CD8-positive, alpha-beta memory T cell (primary cell): ENCODE measurements around the gene TRRAP. TPM values are rescaled to one million over a fixed set of nuclear protein-coding genes. Genes with fewer than 3 reads are reported as not detected.

ENCODE experiments used
- CTCF ChIA-PET: fragments of 350-600 bp; sonication (Branson Sonifier 250); formaldehyde crosslinking; loops from one replicate; lab custom pipeline; 2021; ENCODE audit warnings: antibody characterized with exemption; lab: Charles Lee
- POLR2A ChIA-PET: fragments of 350-600 bp; sonication (Branson Sonifier 250); formaldehyde crosslinking; loops from one replicate; lab custom pipeline; 2021; ENCODE audit warnings: antibody characterized with exemption; lab: Charles Lee
- DNase-seq, 5 donors: peaks; one replicate each; pipeline versions ENCODE4 v3.0.0 to v3.0.0-alpha.2; 2020 to 2022; ENCODE audit warnings: mixed read lengths in 1 of 5
- H3K27ac ChIP-seq: one replicate; pipeline ENCODE4 v1.7.0; 2013; ENCODE audit warnings: low read depth, mild to moderate bottlenecking, low read length, moderate library complexity
- H3K27me3 ChIP-seq: 2 replicates; pipeline ENCODE4 v1.7.0; 2013; ENCODE audit warnings: low read length, mild to moderate bottlenecking; ENCODE audit not compliant: insufficient read depth, poor library complexity, severe bottlenecking
- H3K36me3 ChIP-seq: 2 replicates; pipeline ENCODE4 v1.7.0; 2013; ENCODE audit warnings: mild to moderate bottlenecking, low read length, moderate library complexity; ENCODE audit not compliant: insufficient read depth
- H3K4me1 ChIP-seq: 2 replicates; pipeline ENCODE4 v1.7.0; 2013; ENCODE audit warnings: mild to moderate bottlenecking, low read length, moderate library complexity; ENCODE audit not compliant: insufficient read depth
- H3K4me3 ChIP-seq: 2 replicates; pipeline ENCODE4 v1.7.0; 2013; ENCODE audit warnings: mild to moderate bottlenecking, low read length
- H3K9me3 ChIP-seq: 2 replicates; pipeline ENCODE4 v1.7.0; 2013; ENCODE audit warnings: mild to moderate bottlenecking, low read length
- H3K27ac Mint-ChIP-seq, 8 donors: one replicate each; pipeline ENCODE4 v1.8.0; 2020 to 2021; ENCODE audit warnings: mixed read lengths in 8 of 8, mild to moderate bottlenecking in 6 of 8, inconsistent platforms in 3 of 8, moderate library complexity in 3 of 8
- H3K27me3 Mint-ChIP-seq, 2 donors: one replicate each; pipeline ENCODE4 v1.8.0; 2020 to 2021; ENCODE audit warnings: mixed read lengths in 2 of 2, mild to moderate bottlenecking in 1 of 2, moderate library complexity in 1 of 2
- H3K36me3 Mint-ChIP-seq, 3 donors: one replicate each; pipeline ENCODE4 v1.8.0; 2020 to 2021; ENCODE audit warnings: mixed read lengths in 3 of 3, inconsistent platforms in 1 of 3, mild to moderate bottlenecking in 1 of 3
- H3K4me1 Mint-ChIP-seq, 3 donors: one replicate each; pipeline ENCODE4 v1.8.0; 2020 to 2021; ENCODE audit warnings: mixed read lengths in 3 of 3, inconsistent platforms in 1 of 3, mild to moderate bottlenecking in 1 of 3
- H3K4me3 Mint-ChIP-seq, 7 donors: one replicate each; pipeline ENCODE4 v1.8.0; 2020 to 2021; ENCODE audit warnings: mixed read lengths in 7 of 7, mild to moderate bottlenecking in 6 of 7, moderate library complexity in 4 of 7, inconsistent platforms in 2 of 7
- H3K9me3 Mint-ChIP-seq, 5 donors: one replicate each; pipeline ENCODE4 v1.8.0; 2020 to 2022; ENCODE audit warnings: mixed read lengths in 5 of 5, mild to moderate bottlenecking in 3 of 5, moderate library complexity in 2 of 5, inconsistent platforms in 1 of 5
- polyA plus RNA-seq: library from polyadenylated mRNA; unstranded; fragments of 300-500 nt; fragmentation: Illumina TruSeq; gene quantifications from one replicate; pipeline ENCODE4 v1.2.3, GENCODE V29; 2021
- total RNA-seq, 2 experiments: library from RNA; stranded (reverse); gene quantifications; one replicate each; pipeline ENCODE4 v1.2.3, GENCODE V29; 2021

Gene TRRAP
- total and polyA plus RNA-seq, 3 experiments from 2014 or later = 4.6 to 51.4 (median 49.6) TPM

DNA sequence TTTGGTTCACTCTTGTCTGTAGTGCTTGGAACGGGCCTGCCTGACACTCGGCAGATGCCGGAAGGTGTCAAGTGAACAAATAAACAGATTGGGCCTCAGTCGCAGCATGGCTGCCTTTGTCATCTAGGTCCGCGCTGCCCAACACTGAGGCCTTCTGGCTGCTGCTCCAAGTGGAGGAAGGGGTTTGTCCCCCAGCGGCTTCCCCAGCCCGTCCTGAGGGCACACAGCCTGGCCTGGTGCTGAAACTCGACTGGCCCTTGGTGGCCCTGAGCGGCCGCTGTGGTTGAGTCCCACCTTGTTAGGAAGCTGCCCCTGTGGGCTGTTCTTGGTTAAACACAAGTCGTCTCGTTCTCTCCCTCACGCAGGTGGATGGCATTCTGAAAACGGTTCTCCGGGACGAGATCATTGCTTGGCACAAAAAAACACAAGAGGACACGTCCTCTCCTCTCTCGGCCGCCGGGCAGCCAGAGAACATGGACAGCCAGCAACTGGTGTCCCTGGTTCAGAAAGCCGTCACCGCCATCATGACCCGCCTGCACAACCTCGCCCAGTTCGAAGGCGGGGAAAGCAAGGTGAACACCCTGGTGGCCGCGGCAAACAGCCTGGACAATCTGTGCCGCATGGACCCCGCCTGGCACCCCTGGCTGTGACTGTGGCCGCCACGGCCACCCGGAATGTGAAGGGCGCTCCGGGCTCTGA, 133.5 kb downstream of the TRRAP start:
- POLR2A ChIA-PET = no interaction called here
- peaks cover 32 to 89% (median 35%) of the 10 kb centered on the region in 3 donors for H3K36me3 Mint-ChIP-seq

DNA sequence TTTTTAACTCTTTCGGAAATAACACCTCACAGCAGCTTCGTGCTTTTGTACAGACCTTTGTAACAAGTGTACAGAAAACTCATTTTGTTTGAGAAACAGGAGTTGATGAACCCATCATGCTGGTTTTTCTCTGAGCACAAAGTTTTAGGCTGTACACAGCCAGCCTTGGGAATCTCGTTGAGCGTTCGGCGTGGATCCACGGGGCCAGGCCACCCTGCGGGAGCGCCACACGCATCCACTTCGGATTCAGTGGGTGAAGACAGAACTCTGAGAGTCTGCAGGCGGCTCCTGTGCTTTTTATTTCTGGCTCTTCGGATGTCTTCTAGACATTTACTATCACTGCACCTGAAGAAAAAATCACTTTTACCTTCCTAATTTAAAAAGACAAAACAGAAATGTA, 134.4 kb downstream of the TRRAP start:
- Mint-ChIP-seq H3K36me3 (peaks cover 32 to 89% (median 34%) of the 10 kb centered on the region in 3 donors), H3K27me3 (no peaks in the 10 kb centered on the region), H3K9me3 (no peaks in the 10 kb centered on the region), H3K27ac (no peak overlapping the region), H3K4me1 (peaks cover 6 to 8% (median 7%) of the 10 kb centered on the region in 3 donors), H3K4me3 (no peak overlapping the region)
- ChIA-PET POLR2A (no interaction called here), CTCF (interaction anchor here (1.7 kb wide), 1 partner anchor 13 kb away, joined by 5 read pairs; no protein-coding TSS in a partner anchor)
- Histone ChIP-seq H3K36me3 (peaks cover 54% of the 10 kb centered on the region), H3K27ac (no peak overlapping the region), H3K4me1 (no peaks in the 10 kb centered on the region), H3K9me3 (no peaks in the 10 kb centered on the region), H3K4me3 (no peak overlapping the region), H3K27me3 (no peaks in the 10 kb centered on the region)
- peak in 1 of 5 donors; percentile 27 for DNase-seq

More for the DNA sequence above, 133.5 kb downstream of the TRRAP start:
- no peaks in the 10 kb centered on the region for H3K27me3 Mint-ChIP-seq
- peak in 1 of 5 donors; percentile 32 for DNase-seq
- H3K4me3 Mint-ChIP-seq = no peak overlapping the region
- H3K27ac Mint-ChIP-seq = no peak overlapping the region
- CTCF ChIA-PET = interaction anchor here (1.7 kb wide), 1 partner anchor 12 kb away, joined by 5 read pairs; no protein-coding TSS in a partner anchor
- H3K4me3 ChIP-seq = no peak overlapping the region
- H3K36me3 ChIP-seq = peaks cover 56% of the 10 kb centered on the region
- no peaks in the 10 kb centered on the region for H3K27me3 ChIP-seq
- H3K4me1 Mint-ChIP-seq = peaks cover 6 to 7% (median 7%) of the 10 kb centered on the region in 3 donors
- H3K27ac ChIP-seq = no peak overlapping the region
- H3K9me3 Mint-ChIP-seq = no peaks in the 10 kb centered on the region
- H3K9me3 ChIP-seq = no peaks in the 10 kb centered on the region
- H3K4me1 ChIP-seq = no peaks in the 10 kb centered on the region

DNA sequence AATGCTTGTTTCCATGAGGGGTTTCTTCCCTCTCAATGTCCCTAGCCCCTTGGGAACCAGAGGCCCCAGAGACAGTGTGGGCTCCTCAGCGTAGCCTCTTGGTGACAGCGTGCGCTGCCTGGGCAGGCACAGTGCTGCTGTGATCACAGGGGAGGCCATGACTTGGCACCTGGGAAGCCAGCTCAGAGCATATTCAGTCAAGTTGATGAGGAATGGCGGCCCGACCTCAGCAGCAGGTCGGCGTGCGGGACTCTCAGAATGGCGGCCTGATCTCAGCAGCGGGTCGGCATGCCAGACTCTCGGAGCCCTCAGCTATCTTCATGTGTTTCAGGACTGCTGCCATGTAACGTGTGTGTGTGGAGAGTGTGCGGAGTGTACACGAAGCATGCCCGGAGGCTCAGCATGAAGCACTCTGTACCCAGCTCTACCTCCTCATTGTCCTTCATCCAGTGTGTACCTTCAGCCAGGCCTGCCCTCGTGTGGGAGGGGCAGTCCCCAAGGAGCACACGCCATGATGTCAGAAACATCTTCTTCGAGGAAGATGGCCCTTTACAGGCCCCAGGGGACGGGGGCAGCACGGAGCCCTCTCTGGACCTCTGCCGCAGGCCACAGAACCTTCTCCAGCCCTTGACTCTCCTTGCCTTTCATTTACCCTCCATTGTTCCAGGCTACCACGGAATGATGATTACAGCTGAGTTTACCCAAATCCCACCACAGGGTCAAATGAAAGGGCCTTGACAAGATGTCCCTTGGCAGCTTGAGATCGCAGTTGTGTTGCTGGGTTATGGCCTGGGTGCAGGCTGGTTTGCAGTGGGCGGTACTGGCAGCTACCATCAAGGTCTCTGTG, 135.2 kb downstream of the TRRAP start:
- no peaks in the 10 kb centered on the region for H3K4me1 ChIP-seq
- H3K36me3 Mint-ChIP-seq = peaks cover 34 to 84% (median 35%) of the 10 kb centered on the region in 3 donors
- CTCF ChIA-PET = interaction anchor here (1.7 kb wide), 1 partner anchor 13 kb away, joined by 5 read pairs; no protein-coding TSS in a partner anchor
- POLR2A ChIA-PET = no interaction called here
- DNase-seq = peak in 1 of 5 donors; percentile 40
- H3K4me1 Mint-ChIP-seq = peaks cover 6 to 8% (median 7%) of the 10 kb centered on the region in 3 donors
- H3K4me3 ChIP-seq = no peak overlapping the region
- H3K27ac Mint-ChIP-seq = peak overlapping the region in 1 of 8 donors; percentile 62
- H3K27ac ChIP-seq = no peak overlapping the region
- H3K9me3 ChIP-seq = no peaks in the 10 kb centered on the region
- no peak overlapping the region for H3K4me3 Mint-ChIP-seq
- H3K9me3 Mint-ChIP-seq = no peaks in the 10 kb centered on the region
- no peaks in the 10 kb centered on the region for H3K27me3 ChIP-seq
- no peaks in the 10 kb centered on the region for H3K27me3 Mint-ChIP-seq
- peaks cover 53% of the 10 kb centered on the region for H3K36me3 ChIP-seq

DNA sequence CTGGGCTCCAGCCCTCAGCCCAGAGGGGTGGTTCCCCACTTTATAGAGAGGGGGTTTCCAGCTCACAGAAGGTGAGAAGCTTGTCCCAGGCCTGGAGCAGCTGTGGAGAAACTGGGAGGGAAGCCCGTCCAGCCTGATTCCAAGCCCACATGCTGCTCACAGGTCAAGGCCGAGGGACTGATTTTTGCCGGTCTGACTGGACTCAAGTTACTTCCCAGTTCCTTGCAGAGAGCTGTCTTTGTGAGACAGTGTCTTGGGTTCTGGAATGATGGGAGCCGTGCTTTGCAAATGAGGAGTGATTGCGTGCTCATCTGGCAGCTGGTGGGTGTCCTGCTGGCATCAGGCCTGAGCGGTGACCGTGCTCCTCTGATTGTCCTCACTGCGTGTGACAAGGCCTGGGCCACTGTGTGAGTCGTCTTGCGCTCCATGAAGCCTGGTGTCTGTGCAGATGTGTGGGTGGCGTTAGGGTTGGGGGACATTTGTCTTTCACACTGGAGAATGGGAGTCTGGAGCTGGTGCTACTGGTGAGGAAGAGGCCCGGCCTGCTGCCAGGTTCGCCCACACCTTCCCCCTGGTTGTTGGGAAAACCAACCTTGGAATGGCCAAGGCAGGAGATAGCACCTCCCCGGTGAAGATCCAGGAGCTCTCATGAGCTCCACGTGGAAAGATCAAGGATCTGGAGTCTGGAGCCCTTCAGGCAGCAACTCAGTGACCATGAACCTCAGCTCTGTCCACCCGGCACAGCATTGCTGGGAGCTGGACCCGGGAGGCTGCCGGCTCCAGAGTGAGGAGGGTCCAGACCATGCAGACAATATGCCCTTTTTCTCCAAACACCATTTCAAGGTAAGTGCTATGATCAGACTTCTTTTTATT, 136.0 kb downstream of the TRRAP start:
- Mint-ChIP-seq H3K4me3 (no peak overlapping the region), H3K9me3 (no peaks in the 10 kb centered on the region), H3K27ac (peak overlapping the region in 3 of 8 donors; percentile 37 to 62 (median 52)), H3K4me1 (peaks cover 6 to 8% (median 7%) of the 10 kb centered on the region in 3 donors), H3K27me3 (no peaks in the 10 kb centered on the region), H3K36me3 (peaks cover 40 to 81% (median 40%) of the 10 kb centered on the region in 3 donors)
- ChIA-PET CTCF (no interaction called here), POLR2A (no interaction called here)
- Histone ChIP-seq H3K36me3 (peaks cover 49% of the 10 kb centered on the region), H3K4me3 (no peak overlapping the region), H3K4me1 (no peaks in the 10 kb centered on the region), H3K27me3 (no peaks in the 10 kb centered on the region), H3K27ac (no peak overlapping the region), H3K9me3 (no peaks in the 10 kb centered on the region)
- peak in 1 of 5 donors; percentile 27 for DNase-seq

DNA sequence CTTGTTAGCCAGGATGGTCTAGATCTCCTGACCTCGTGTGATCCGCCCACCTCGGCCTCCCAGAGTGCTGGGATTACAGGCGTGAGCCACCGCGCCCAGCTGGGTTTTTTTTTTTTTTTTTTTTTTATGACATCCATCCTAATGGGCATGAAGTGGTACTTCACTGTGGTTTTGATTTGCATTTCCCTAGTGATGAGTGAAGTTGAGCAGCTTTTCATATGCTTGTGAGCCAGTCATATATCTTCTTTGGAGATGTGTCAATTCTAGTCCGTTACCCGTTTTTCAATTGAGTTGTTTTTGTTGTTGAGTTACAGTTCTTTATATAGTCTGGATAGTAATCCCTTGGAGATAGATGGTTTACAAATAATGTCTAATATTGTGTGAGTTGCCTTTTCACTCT, 137.9 kb downstream of the TRRAP start:
- ChIA-PET CTCF (no interaction called here), POLR2A (no interaction called here)

DNA sequence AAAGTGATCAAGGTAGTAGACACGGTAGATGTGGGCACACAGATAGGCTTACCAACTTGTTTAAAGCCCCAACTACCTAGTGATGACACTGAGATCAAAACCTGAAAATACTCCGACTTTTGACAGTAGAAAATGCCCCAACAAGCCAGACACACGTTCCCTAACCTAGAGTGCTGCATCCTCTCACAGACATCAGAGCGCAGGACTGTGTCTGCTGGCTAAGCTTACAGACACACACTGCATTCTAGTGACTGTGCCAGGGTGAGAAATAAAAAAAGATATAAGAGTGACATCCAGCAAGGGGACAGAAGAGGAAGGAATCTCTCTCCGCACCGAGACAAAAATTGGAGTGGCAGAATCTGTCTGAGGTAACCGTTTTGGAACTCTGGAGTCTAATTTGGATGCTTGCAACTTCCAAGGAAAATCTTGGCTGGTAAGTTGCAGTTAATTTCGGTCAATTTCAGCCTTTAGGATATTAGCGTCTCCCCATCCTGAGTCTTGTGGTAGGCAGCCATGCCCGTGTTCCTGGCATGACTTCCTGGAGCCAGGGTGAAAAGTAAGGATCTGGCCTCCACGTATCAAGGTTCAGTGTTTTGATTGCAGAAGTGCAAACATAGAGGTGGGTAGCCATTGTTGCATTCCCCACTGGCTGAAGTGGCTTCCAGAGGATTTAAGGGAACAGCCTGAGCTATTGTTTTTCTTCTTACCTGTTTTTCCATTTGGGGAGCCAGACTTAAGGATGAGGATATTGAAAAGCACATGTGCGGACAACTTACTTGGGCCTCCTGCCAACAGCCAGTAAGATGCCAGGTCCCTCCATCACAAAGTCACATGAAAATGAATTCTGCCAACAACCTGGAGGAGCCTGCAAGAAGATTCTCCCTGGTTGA, 141.4 kb downstream of the TRRAP start:
- ChIA-PET POLR2A (no interaction called here), CTCF (no interaction called here)
- no peak overlapping the region for H3K27ac ChIP-seq
- no peak for DNase-seq
- H3K4me3 ChIP-seq = no peak overlapping the region
- Mint-ChIP-seq H3K27me3 (no peaks in the 10 kb centered on the region), H3K4me1 (peaks cover 8 to 16% (median 13%) of the 10 kb centered on the region in 3 donors), H3K36me3 (peaks cover 27 to 53% (median 31%) of the 10 kb centered on the region in 3 donors), H3K9me3 (no peaks in the 10 kb centered on the region), H3K27ac (peak overlapping the region in 2 of 8 donors; percentile 35 to 68), H3K4me3 (no peak overlapping the region)
- H3K36me3 ChIP-seq = peaks cover 14% of the 10 kb centered on the region
- H3K4me1 ChIP-seq = no peaks in the 10 kb centered on the region
- no peaks in the 10 kb centered on the region for H3K27me3 ChIP-seq
- no peaks in the 10 kb centered on the region for H3K9me3 ChIP-seq

More for the DNA sequence above, 137.9 kb downstream of the TRRAP start:
- peaks cover 7 to 10% (median 8%) of the 10 kb centered on the region in 3 donors for H3K4me1 Mint-ChIP-seq
- Histone ChIP-seq H3K27ac (no peak overlapping the region), H3K4me1 (no peaks in the 10 kb centered on the region), H3K27me3 (no peaks in the 10 kb centered on the region), H3K4me3 (no peak overlapping the region), H3K9me3 (no peaks in the 10 kb centered on the region), H3K36me3 (peaks cover 47% of the 10 kb centered on the region)
- peaks cover 34 to 82% (median 39%) of the 10 kb centered on the region in 3 donors for H3K36me3 Mint-ChIP-seq
- H3K9me3 Mint-ChIP-seq = no peaks in the 10 kb centered on the region
- H3K27me3 Mint-ChIP-seq = no peaks in the 10 kb centered on the region
- DNase-seq = no peak
- H3K4me3 Mint-ChIP-seq = no peak overlapping the region
- H3K27ac Mint-ChIP-seq = peak overlapping the region in 1 of 8 donors; percentile 86

DNA sequence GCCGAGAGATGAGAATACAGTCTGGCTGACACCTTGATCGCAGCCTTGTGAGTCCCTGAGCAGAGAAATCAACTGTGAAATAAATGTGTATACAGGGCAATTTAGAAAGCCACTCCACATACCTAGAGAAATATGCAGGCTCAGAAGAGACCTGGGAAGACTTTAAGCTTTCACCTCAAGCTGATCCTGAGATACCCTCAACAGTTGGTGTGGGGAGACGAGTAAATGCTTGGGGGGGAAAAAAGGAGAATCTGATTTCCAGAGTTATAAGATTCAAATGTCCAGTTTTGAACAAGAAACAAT, 142.0 kb downstream of the TRRAP start:
- H3K9me3 Mint-ChIP-seq = no peaks in the 10 kb centered on the region
- no peaks in the 10 kb centered on the region for H3K27me3 Mint-ChIP-seq
- peak overlapping the region in 3 of 8 donors; percentile 12 to 63 (median 50) for H3K27ac Mint-ChIP-seq
- ChIA-PET POLR2A (interaction anchor here (0.5 kb wide), 1 partner anchor 19 kb away, joined by 9 read pairs; no protein-coding TSS in a partner anchor), CTCF (no interaction called here)
- DNase-seq = no peak
- H3K36me3 Mint-ChIP-seq = peaks cover 23 to 47% (median 25%) of the 10 kb centered on the region in 3 donors
- no peaks in the 10 kb centered on the region for H3K27me3 ChIP-seq
- no peak overlapping the region for H3K27ac ChIP-seq
- peaks cover 11% of the 10 kb centered on the region for H3K36me3 ChIP-seq
- no peaks in the 10 kb centered on the region for H3K9me3 ChIP-seq
- no peaks in the 10 kb centered on the region for H3K4me1 ChIP-seq
- H3K4me3 ChIP-seq = no peak overlapping the region
- H3K4me1 Mint-ChIP-seq = peaks cover 8 to 14% (median 13%) of the 10 kb centered on the region in 3 donors
- H3K4me3 Mint-ChIP-seq = no peak overlapping the region
